ENCODE results near the gene GCNA.
"Not testable (repeated sequence)": the region's sequence is repeated elsewhere in the genome, so short reads cannot be mapped to it uniquely, and the experiment has no call there.

GCNA gene

DNA sequence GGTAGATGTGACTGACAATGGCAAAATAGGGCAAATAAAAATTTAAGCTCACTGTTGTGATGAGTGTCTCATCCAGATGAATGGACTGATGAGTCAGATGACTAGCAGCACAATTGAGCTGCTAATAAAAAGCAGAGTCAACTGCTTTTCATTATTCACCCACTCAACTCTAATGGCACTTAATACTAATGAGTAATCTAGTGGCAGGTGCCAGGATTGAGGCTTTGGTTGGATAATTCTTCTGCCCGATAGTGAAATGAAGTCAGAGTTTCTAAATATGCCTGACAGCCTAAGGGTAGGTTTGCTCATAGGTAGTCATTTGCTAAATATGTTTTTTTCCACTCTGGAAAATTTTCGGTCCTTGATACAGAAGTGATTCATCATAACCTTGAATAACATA, 34.9 kb upstream of the GCNA start:
- H3K4me1 Mint-ChIP-seq = peaks cover 25% of the 10 kb centered on the region
- no peaks in the 10 kb centered on the region for H3K9me3 Mint-ChIP-seq
- ATAC-seq (ENCODE audit: low read depth) (no peak), DNase-seq (ENCODE audit: low spot score in 2 of 2) (no peak)
- peaks cover 16% of the 10 kb centered on the region for H3K36me3 Mint-ChIP-seq
- no peaks in the 10 kb centered on the region for H3K27me3 Mint-ChIP-seq
- H3K27ac Mint-ChIP-seq = peak overlapping the region; percentile 88
- H3K4me3 Mint-ChIP-seq = no peak overlapping the region

DNA sequence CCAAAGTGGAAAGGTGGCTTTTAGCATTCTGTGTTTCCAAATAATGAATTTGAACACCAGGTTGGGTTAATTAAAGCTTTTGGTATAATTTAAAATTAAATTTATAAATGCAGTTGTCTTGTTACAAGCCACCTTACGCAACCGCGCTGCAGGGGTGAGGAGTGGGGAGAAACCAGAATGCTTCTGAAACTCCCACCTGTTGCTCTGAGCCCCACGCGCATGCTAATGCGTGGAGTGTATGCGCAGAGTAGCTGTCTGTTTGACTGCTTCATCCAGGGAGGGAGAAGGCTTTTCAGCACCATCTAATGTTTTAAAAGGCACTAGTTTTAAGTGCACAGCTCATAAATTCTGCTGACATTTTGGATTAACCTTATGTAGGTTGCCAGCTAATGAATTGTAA, 32.9 kb upstream of the GCNA start:
- DNase-seq (ENCODE audit: low spot score in 2 of 2) (no peak), ATAC-seq (ENCODE audit: low read depth) (no peak)
- Mint-ChIP-seq H3K27ac (no peak overlapping the region), H3K4me1 (peaks cover 21% of the 10 kb centered on the region), H3K36me3 (peaks cover 16% of the 10 kb centered on the region), H3K4me3 (no peak overlapping the region), H3K9me3 (no peaks in the 10 kb centered on the region), H3K27me3 (no peaks in the 10 kb centered on the region)

DNA sequence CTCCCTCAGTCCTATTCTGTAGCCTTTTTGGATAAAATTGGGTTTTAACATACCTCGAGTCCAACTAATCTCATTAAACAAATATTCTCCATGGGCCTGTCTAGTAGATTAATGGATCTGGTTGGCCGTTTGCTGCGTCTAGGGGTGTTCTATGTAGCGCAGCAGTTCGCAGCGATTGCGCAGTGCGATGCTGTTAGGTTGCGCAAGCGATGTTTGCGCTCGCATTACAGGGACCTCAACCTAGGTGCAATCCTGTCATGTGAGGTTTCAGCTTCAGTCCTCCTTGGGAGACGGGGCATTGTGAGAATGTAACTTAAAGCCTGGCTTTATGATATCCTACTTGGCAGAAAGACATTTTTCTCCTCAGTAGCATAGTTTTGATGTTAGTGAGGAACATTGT, 31.4 kb upstream of the GCNA start:
- Mint-ChIP-seq H3K9me3 (no peaks in the 10 kb centered on the region), H3K27ac (no peak overlapping the region), H3K4me3 (no peak overlapping the region), H3K36me3 (peaks cover 10% of the 10 kb centered on the region), H3K27me3 (no peaks in the 10 kb centered on the region), H3K4me1 (peaks cover 12% of the 10 kb centered on the region)
- no peak for DNase-seq (ENCODE audit: low spot score in 2 of 2)
- no peak for ATAC-seq (ENCODE audit: low read depth)

DNA sequence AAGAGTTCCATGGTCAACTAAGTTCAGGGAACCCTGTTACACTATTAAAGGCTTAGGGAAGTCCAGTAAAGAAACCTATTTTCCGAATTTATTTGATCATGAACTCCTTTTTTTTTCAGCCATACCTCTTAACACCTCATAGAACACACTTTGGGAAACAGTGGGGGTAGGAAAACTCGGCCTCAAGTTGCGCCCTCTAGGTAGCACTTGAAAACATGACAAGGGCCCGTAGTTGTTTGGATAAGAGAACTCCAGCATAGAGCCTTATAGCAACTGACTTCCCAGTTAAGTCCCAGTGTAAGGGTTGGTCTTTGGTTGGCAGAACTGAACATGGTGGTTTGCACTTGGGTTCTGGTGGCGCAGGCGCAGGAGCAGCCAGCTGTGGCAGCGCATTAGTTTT, 30.9 kb upstream of the GCNA start:
- ATAC-seq (ENCODE audit: low read depth) (no peak), DNase-seq (ENCODE audit: low spot score in 2 of 2) (no peak)
- Mint-ChIP-seq H3K4me3 (no peak overlapping the region), H3K27me3 (no peaks in the 10 kb centered on the region), H3K9me3 (no peaks in the 10 kb centered on the region), H3K36me3 (peaks cover 10% of the 10 kb centered on the region), H3K4me1 (peaks cover 8% of the 10 kb centered on the region), H3K27ac (no peak overlapping the region)

DNA sequence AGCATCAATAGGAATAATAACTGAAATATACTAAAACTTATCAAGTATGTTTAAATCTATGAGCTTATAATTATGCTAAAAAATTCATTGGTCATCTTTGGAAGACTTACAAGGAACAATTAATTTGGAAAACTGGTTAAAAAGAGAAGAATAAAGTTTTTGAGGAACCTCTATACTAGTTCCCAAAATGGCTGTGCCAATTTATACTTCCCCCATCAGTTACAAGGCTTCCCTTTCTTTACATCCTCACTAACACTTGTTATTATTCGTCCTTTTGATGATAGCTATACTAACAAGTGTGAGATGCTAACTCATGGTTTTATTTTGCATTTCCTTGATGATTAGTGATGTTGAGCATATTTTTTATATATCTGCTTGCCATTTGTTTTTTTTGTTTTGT, 28.3 kb upstream of the GCNA start:
- H3K4me1 Mint-ChIP-seq = no peaks in the 10 kb centered on the region
- no peaks in the 10 kb centered on the region for H3K9me3 Mint-ChIP-seq
- no peak for ATAC-seq (ENCODE audit: low read depth)
- no peak for DNase-seq (ENCODE audit: low spot score in 2 of 2)
- H3K36me3 Mint-ChIP-seq = peaks cover 10% of the 10 kb centered on the region
- no peaks in the 10 kb centered on the region for H3K27me3 Mint-ChIP-seq
- H3K27ac Mint-ChIP-seq = no peak overlapping the region
- no peak overlapping the region for H3K4me3 Mint-ChIP-seq

DNA sequence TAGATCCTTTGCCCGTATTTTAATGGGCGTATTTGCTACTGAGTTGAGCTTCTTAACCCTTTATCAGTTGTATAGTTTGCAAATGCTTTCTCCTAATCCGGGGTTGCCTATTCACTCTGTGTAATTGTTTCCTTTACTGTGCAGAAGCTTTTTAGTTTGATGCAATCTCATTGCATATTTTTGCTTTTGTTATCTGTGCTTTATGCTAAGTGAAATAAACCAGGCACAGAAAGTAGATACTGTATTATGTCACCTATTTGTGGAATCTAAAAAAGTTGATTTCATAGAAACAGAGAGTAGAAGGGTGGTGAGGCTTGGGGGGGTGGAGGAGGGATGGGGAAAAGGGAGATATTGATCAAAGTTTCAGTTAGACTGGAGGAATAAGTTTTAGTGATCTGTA, 27.7 kb upstream of the GCNA start:
- DNase-seq (ENCODE audit: low spot score in 2 of 2) = no peak
- H3K36me3 Mint-ChIP-seq = peaks cover 10% of the 10 kb centered on the region
- no peaks in the 10 kb centered on the region for H3K4me1 Mint-ChIP-seq
- no peak overlapping the region for H3K27ac Mint-ChIP-seq
- no peaks in the 10 kb centered on the region for H3K27me3 Mint-ChIP-seq
- no peak overlapping the region for H3K4me3 Mint-ChIP-seq
- H3K9me3 Mint-ChIP-seq = no peaks in the 10 kb centered on the region
- no peak for ATAC-seq (ENCODE audit: low read depth)

DNA sequence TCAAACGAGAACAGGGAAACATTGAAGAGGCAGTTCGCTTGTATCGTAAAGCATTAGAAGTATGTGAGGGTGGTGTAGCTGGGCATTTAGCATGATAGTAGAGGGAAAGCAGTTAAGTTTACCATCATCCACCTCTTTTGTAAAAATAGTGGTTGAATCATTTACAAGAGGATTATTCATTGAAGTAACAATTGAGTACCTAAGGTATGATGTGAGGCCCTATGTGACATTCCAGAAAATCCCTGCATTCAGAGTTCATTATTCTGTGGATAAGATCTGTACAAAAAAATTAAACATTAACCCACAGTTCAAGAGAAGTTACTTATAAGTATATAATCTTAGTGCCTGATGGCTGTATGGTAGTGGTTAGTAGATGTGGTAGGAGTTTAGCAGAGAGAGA, 22.2 kb upstream of the GCNA start:
- ATAC-seq (ENCODE audit: low read depth) (no peak), DNase-seq (ENCODE audit: low spot score in 2 of 2) (no peak)
- no peaks in the 10 kb centered on the region for H3K4me1 Mint-ChIP-seq
- no peak overlapping the region for H3K27ac Mint-ChIP-seq
- H3K9me3 Mint-ChIP-seq = no peaks in the 10 kb centered on the region
- H3K4me3 Mint-ChIP-seq = no peak overlapping the region
- peaks cover 11% of the 10 kb centered on the region for H3K36me3 Mint-ChIP-seq
- H3K27me3 Mint-ChIP-seq = no peaks in the 10 kb centered on the region

DNA sequence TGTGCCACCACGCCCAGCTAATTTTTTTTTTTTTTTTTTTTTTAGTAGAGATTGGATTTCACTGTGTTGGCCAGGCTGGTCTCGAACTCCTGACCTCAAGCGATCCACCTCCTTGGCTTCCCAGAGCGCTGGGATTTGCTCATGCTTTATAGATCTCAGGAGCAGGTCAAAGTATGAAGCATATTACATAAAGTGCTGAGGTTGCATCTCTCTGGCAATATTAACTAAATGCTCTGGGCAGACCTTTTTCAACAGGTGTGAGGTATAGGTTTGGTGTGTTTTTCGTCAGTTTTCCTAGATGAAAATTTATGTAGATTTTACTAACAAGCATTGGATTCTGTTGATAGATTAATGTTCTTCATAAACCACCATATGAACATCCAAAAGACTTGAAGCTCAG, 19.3 kb upstream of the GCNA start:
- Mint-ChIP-seq H3K9me3 (no peaks in the 10 kb centered on the region), H3K4me1 (peaks cover 3% of the 10 kb centered on the region), H3K27ac (no peak overlapping the region), H3K36me3 (peaks cover 14% of the 10 kb centered on the region), H3K4me3 (no peak overlapping the region), H3K27me3 (no peaks in the 10 kb centered on the region)
- no peak for DNase-seq (ENCODE audit: low spot score in 2 of 2)
- ATAC-seq (ENCODE audit: low read depth) = no peak

DNA sequence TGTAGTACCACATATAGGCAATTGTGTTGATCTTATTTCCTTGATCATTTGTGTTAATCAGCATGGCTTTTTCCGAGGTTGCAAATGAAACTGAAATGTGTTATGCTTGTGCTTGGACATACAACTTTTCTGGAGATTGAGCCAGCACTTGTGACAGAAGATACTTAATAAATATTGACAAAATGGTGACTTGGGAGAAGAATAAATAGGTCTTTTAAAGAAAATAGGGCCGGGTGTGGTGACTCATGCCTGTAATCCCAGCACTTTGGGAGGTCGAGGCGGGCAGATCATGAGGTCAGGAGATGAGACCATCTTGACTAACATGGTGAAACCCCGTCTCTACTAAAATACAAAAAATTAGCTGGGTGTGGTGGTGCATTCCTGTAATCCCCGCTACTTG, 18.5 kb upstream of the GCNA start:
- not testable (repeated sequence) for H3K27me3 Mint-ChIP-seq, H3K4me3 Mint-ChIP-seq

DNA sequence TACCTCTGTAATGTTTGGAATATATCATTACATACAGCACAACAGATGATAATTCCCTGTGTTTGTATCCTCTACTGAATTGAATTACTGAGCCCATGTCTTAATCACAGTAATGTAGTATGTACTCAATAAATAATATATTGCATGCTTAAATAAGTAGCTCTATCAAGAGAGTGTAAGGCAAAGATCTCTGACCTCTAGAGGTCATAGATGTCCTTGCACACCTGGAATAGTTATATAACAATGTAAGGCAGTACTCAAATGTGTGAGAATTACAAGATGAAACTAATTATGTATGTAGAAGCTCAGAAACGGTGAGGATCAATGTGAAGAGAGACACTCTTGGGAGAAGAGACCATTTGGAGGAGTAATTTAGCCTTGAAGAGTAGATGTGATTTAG, 14.3 kb upstream of the GCNA start:
- ATAC-seq (ENCODE audit: low read depth) (no peak), DNase-seq (ENCODE audit: low spot score in 2 of 2) (no peak)
- no peaks in the 10 kb centered on the region for H3K9me3 Mint-ChIP-seq
- peaks cover 13% of the 10 kb centered on the region for H3K36me3 Mint-ChIP-seq
- H3K27me3 Mint-ChIP-seq = no peaks in the 10 kb centered on the region
- peaks cover 5% of the 10 kb centered on the region for H3K4me1 Mint-ChIP-seq
- peak overlapping the region; percentile 45 for H3K27ac Mint-ChIP-seq
- peak overlapping the region; percentile 27 for H3K4me3 Mint-ChIP-seq

More for the DNA sequence above, 18.5 kb upstream of the GCNA start:
- not testable (repeated sequence) for H3K27ac Mint-ChIP-seq; H3K9me3 Mint-ChIP-seq; H3K4me1 Mint-ChIP-seq; DNase-seq (ENCODE audit: low spot score in 2 of 2); ATAC-seq (ENCODE audit: low read depth)
- H3K36me3 Mint-ChIP-seq = peaks cover 15% of the 10 kb centered on the region

DNA sequence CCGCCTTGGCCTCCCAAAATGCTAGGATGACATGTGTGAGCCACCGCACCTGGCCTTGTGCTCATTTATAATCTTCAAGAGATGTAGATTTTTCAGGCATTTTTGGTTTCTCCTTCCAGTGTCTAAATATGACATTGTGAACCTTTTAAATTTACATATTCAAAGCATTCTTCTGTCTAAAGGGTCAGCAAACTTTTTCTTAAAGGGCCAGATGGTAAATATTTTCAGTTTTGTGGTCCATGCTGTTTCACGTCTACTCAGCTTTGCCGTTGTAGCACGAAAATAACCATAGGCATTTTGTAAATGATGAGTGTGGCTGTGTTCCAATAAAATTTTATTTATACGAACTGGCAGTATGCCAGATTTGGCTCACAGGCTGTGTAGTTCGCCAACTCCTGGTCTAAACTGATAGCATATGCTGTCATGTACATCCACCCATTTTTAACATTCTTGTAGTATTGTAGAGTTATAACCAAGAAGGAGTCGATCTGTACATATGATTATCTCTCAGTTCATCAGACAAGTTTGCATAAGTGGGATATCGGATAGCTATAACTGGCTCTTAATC, 12.7 kb upstream of the GCNA start:
- H3K36me3 Mint-ChIP-seq = peaks cover 11% of the 10 kb centered on the region
- H3K9me3 Mint-ChIP-seq = no peaks in the 10 kb centered on the region
- ATAC-seq (ENCODE audit: low read depth) (no peak), DNase-seq (ENCODE audit: low spot score in 2 of 2) (no peak)
- no peak overlapping the region for H3K27ac Mint-ChIP-seq
- peaks cover 5% of the 10 kb centered on the region for H3K4me1 Mint-ChIP-seq
- no peak overlapping the region for H3K4me3 Mint-ChIP-seq
- no peaks in the 10 kb centered on the region for H3K27me3 Mint-ChIP-seq

DNA sequence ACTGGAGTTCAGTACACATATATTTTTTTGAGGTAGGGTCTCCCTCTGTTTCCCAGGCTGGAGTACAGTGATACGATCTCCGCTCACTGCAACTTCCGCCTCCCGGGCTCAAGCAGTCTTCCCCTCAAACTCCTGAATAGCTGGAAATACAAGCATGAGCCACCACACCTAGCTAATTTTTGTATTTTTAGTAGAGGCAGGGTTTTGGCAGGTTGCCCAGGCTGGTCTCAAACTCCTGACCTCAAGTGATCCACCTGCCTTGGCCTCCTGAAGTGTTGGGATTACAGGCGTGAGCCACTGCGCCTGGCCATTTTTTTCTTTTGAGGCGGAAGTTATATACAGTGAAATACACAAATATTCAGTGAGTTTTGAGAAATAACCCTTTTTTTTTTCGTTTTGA, 6.8 kb upstream of the GCNA start:
- ATAC-seq (ENCODE audit: low read depth); H3K4me1 Mint-ChIP-seq; H3K36me3 Mint-ChIP-seq; H3K4me3 Mint-ChIP-seq; DNase-seq (ENCODE audit: low spot score in 2 of 2); H3K27me3 Mint-ChIP-seq; H3K9me3 Mint-ChIP-seq; H3K27ac Mint-ChIP-seq: not testable (repeated sequence)

DNA sequence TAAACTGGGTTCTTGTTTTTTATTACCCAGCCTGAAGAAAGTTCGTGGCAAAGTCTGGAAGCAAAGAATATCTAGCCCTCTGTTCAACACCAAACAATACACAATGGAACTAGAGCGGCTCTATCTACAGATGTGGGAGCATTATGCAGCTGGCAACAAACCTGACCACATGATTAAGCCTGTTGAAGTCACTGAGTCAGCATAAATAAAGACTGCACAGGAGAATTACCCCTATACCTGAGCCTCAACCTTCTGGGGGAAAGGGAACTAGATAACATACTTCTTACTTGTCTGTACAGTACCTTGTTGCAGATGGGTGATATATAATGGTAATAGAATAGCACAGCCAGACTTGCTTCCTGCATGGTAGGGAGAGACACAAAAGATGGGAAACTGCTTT, 4.6 kb upstream of the GCNA start:
- Mint-ChIP-seq H3K4me1 (no peaks in the 10 kb centered on the region), H3K4me3 (no peak overlapping the region), H3K36me3 (peaks cover 2% of the 10 kb centered on the region), H3K9me3 (no peaks in the 10 kb centered on the region), H3K27ac (no peak overlapping the region), H3K27me3 (no peaks in the 10 kb centered on the region)
- ATAC-seq (ENCODE audit: low read depth) (no peak), DNase-seq (ENCODE audit: low spot score in 2 of 2) (no peak)

DNA sequence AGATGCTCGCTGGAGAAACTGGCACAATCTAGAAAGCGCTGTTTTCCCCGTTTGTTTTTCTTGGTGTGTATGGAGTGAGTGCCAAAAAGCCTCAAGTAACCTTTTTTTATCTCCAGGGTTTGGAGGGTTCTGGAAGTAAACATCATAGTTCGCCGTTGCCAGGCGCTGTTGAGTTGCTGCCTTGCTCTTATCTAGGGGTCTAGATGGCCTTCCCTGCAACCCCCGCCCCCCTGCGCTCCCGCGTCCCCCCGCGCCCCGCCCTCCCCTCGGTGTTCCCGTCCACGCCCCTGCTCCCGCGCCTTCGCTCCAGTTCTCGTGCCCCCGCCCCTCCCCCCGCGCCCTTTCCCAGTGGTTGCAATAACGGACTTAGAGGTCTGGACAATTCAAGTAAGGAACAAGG, 555 bp upstream of the GCNA start:
- peaks cover 6% of the 10 kb centered on the region for H3K36me3 Mint-ChIP-seq
- no peak overlapping the region for H3K4me3 Mint-ChIP-seq
- H3K27ac Mint-ChIP-seq = no peak overlapping the region
- no peaks in the 10 kb centered on the region for H3K9me3 Mint-ChIP-seq
- no peaks in the 10 kb centered on the region for H3K27me3 Mint-ChIP-seq
- H3K4me1 Mint-ChIP-seq = no peaks in the 10 kb centered on the region
- ATAC-seq (ENCODE audit: low read depth) = no peak
- DNase-seq (ENCODE audit: low spot score in 2 of 2) = no peak

DNA sequence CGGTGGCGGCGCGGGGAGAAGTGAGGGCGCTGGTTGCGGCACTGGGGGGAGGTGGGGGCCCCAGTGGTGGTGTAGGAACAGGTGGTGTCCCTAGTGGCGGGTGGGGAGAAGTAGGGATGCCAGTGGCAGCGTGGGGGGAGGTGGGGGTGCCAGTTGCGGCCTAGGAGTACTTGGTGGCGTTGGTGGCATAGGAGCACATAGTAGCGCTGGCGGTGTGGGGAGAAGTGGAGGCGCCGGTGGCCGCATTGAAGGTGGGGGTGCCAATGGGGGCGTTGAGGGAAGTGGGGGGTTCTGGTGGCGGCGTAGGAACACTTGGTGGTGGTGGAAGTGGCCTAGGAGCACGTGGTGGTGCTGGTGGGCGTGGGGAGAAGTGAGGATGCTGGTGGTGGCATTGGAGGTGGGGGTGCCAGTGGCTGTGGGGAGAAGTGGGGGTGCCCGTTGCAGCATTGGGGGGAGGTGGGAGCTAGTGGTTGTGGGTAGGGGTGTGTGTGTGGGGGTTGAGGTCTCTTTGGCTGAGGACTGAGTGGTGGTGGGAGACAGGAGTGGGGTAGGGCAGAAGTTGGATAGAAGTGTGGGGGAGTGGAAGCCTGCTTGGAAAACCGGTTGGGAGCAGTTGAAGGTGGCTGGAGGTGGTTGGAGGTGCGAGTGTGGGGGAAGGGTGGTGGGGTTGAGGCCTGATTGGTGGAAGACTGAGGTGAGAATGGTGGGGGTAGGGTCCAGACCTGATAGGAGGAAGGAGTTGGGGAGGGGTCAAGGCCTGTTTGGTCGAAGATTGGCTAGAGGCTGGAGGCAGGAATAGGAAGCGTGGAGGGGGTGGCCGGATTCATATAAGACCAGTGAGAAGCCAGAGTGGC, 1.1 kb downstream of the GCNA start:
- ATAC-seq (ENCODE audit: low read depth) = no peak
- Mint-ChIP-seq H3K4me1 (no peaks in the 10 kb centered on the region), H3K9me3 (no peaks in the 10 kb centered on the region), H3K27me3 (no peaks in the 10 kb centered on the region), H3K27ac (no peak overlapping the region), H3K36me3 (peaks cover 7% of the 10 kb centered on the region), H3K4me3 (no peak overlapping the region)
- DNase-seq (ENCODE audit: low spot score in 2 of 2) = no peak

Data from memory B cell (primary cell).